ENCODE results near the gene GNPAT.

Gene GNPAT

DNA sequence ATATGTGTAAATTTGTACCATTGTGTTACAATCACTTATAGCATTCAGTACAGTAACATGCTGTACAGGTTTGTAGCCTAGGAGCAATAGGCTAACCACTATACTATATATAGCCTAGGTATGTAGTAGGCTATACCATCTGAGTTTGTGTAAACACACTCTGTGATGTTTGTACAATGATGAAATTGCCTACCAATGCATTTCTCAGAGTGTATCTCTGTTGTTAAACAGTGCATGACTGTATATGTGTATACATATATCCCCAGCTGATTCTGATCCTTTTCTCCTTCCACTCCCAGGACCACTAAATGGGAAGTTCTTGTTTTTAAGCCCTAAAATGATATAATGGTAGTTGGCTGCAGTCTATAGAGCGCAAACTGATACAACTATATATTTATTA is 7.8 kb downstream of the GNPAT start:
- no peak overlapping the region for H3K27ac ChIP-seq
- TF ChIP-seq, protein P1, sequence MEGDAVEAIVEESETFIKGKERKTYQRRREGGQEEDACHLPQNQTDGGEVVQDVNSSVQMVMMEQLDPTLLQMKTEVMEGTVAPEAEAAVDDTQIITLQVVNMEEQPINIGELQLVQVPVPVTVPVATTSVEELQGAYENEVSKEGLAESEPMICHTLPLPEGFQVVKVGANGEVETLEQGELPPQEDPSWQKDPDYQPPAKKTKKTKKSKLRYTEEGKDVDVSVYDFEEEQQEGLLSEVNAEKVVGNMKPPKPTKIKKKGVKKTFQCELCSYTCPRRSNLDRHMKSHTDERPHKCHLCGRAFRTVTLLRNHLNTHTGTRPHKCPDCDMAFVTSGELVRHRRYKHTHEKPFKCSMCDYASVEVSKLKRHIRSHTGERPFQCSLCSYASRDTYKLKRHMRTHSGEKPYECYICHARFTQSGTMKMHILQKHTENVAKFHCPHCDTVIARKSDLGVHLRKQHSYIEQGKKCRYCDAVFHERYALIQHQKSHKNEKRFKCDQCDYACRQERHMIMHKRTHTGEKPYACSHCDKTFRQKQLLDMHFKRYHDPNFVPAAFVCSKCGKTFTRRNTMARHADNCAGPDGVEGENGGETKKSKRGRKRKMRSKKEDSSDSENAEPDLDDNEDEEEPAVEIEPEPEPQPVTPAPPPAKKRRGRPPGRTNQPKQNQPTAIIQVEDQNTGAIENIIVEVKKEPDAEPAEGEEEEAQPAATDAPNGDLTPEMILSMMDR (IDR thresholded peaks at IDR 0.05): no peak
- TF ChIP-seq ZFX (IDR thresholded peaks at IDR 0.05; ENCODE audit: borderline replicate concordance): no peak

- no peak overlapping the region for H3K27ac ChIP-seq
- TF ChIP-seq, protein P1 (IDR thresholded peaks at IDR 0.05): no peak
- TF ChIP-seq ZFX (IDR thresholded peaks at IDR 0.05; ENCODE audit: borderline replicate concordance): no peak
These were observed 11.3 kb downstream of the GNPAT start for GRCh38 chr1:231252336-231252735.

- TF ChIP-seq, protein P1 (IDR thresholded peaks at IDR 0.05): no peak
- TF ChIP-seq ZFX (IDR thresholded peaks at IDR 0.05; ENCODE audit: borderline replicate concordance): no peak
- no peak overlapping the region for H3K27ac ChIP-seq
These were observed 19.3 kb downstream of the GNPAT start for GRCh38 chr1:231260351-231260750.

GRCh38 chr1:231264642-231265041 is 23.6 kb downstream of the GNPAT start:
- no peak overlapping the region for H3K27ac ChIP-seq
- TF ChIP-seq, protein P1 (IDR thresholded peaks at IDR 0.05): no peak
- no peak for TF ChIP-seq ZFX (IDR thresholded peaks at IDR 0.05; ENCODE audit: borderline replicate concordance)

DNA sequence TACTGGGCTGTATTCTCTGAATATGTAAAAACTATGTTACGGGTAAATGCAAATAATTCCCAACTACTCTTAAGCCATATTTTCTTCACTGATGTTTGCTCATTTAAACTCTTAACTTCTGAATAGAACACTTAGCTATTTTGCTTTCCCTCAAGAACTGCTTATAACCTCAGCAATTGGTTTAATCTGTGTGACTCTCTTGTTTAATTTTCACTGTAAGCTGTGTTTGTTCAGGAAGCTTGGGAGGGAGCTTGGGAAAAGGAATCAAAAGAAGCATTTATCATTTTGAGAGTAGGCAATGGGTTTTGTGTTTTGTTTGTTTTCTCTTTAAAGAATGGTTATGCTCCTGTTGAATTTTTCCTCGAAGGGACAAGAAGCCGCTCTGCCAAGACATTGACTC is 24.4 kb downstream of the GNPAT start:
- no peak overlapping the region for H3K27ac ChIP-seq
- TF ChIP-seq, protein P1 (IDR thresholded peaks at IDR 0.05): no peak
- no peak for TF ChIP-seq ZFX (IDR thresholded peaks at IDR 0.05; ENCODE audit: borderline replicate concordance)

DNA sequence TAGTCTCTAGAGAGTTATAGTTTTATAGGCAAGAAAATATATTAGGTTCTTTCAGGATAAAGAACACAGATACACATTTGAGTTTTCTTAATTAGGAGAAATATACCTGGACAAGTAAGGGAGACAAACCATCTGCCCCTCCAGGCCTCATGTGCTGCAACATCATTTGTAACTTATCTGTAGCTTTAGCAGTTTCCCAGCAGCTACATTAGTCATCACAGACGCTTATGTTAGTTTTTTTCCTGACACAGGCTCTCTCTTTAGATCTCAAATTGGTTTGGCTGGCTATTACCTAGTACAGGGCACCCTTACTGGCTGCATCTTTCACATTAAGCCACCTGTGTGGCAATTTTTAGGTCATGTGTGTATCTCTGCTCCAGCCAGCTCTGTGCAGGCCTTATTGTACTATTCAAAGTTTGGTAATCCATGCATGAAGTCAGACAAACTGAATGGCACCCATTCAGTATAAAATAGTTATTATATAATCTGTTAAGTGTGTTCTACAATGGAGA is 25.9 kb downstream of the GNPAT start:
- TF ChIP-seq, protein P1 (IDR thresholded peaks at IDR 0.05): no peak
- no peak for TF ChIP-seq ZFX (IDR thresholded peaks at IDR 0.05; ENCODE audit: borderline replicate concordance)
- no peak overlapping the region for H3K27ac ChIP-seq

DNA sequence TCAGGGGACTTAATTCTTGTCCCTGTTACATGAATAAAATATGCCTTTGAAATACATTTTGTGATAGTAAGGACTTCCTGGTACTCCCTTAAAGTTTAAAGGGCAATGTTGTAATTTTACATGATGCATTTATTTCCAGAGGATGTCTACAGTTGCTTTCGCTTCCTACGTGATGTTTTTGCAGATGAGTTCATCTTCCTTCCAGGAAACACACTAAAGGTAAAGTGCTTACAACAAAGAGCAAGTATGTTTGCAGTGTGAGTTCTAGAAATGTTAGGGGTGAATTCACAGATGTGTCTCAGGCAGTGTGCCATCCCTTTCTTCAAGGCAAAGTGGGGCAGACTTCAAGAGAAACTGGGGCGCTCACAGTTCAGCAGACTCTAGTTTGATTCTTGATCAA is 31.2 kb downstream of the GNPAT start:
- H3K27ac ChIP-seq: no peak overlapping the region
- no peak for TF ChIP-seq ZFX (IDR thresholded peaks at IDR 0.05; ENCODE audit: borderline replicate concordance)
- TF ChIP-seq, protein P1 (IDR thresholded peaks at IDR 0.05): no peak
